Stomach (tissue), 9 donors: ENCODE data around the gene STIP1. TPM values are rescaled to one million over a fixed set of nuclear protein-coding genes. Genes with fewer than 3 reads are reported as not detected.
A peak's percentile ranks its signal among the peaks of the same experiment; 100 is the strongest.

Experiments
- DNase-seq, 2 donors: peaks; one replicate each; pipeline versions ENCODE4 v3.0.0 to v3.0.0-alpha.2; 2013 to 2019
- H3K27ac ChIP-seq, 5 donors: fragments of 200-600 bp in 4 of 5; sonication (generic) in 4 of 5; one replicate each; pipeline ENCODE4 v1.5.1; 2013 to 2019; ENCODE audit warnings: mild to moderate bottlenecking in 1 of 5, moderate library complexity in 1 of 5
- H3K27me3 ChIP-seq, 3 donors: fragments of 200-600 bp; sonication (generic); one replicate each; pipeline ENCODE4 v1.5.1; 2017 to 2019; ENCODE audit warnings: mixed run types in 1 of 3
- H3K36me3 ChIP-seq, 4 donors: fragments of 200-600 bp; sonication (generic); 1 replicate in 3 of 4; 2 replicates in 1 of 4; pipeline ENCODE4 v1.5.1; 2016 to 2019
- H3K4me1 ChIP-seq, 4 donors: fragments of 200-600 bp; sonication (generic); one replicate each; pipeline ENCODE4 v1.5.1; 2016 to 2019
- H3K4me3 ChIP-seq, 4 donors: fragments of 200-600 bp; sonication (generic) in 3 of 4; one replicate each; pipeline ENCODE4 v1.5.1; 2016 to 2019; ENCODE audit warnings: mild to moderate bottlenecking in 1 of 4
- H3K9me3 ChIP-seq, 4 donors: fragments of 200-600 bp; sonication (generic); one replicate each; pipeline ENCODE4 v1.5.1; 2016 to 2019
- EP300 ChIP-seq: sonication (generic); formaldehyde crosslinking; IDR thresholded peaks from one replicate; pipeline ENCODE4 v1.6.1; 2017; ENCODE audit warnings: antibody characterized with exemption
- POLR2A ChIP-seq, 4 donors: fragments of 450-650 bp; IDR thresholded peaks; one replicate each; pipeline ENCODE4 v1.6.1; 2016; ENCODE audit warnings: antibody characterized with exemption in 4 of 4, control low read depth in 2 of 4, mild to moderate bottlenecking in 1 of 4, moderate library complexity in 1 of 4
- POLR2AphosphoS5 ChIP-seq, 3 donors: sonication (generic); formaldehyde crosslinking; IDR thresholded peaks; one replicate each; pipeline ENCODE4 v1.6.1; 2016; ENCODE audit warnings: antibody characterized with exemption in 3 of 3
- WGBS, 5 donors: extraction: QIAGEN DNeasy Blood & Tissue Kit in 3 of 5; methylation state at CpG; one replicate each; pipeline versions ENCODE4 v1.1.5 to v1.1.7; 2013 to 2018; 5-methylcytosine and 5-hydroxymethylcytosine counted together
- intact Hi-C: fragments of 100-400 bp; cut with DNase I; formaldehyde crosslinking; loops from one replicate; pipeline ENCODE4 v1.15.1; 2023; ENCODE audit warnings: low total_unique reads
- polyA plus RNA-seq, 3 donors: library from polyadenylated mRNA; stranded (reverse); fragments of 200-250 nt; gene quantifications; one replicate each; pipeline ENCODE4 v1.2.3, GENCODE V29; 2013
- total RNA-seq, 5 donors: library from RNA; depleted of rRNA; stranded (reverse); fragments of >200 nt; gene quantifications; one replicate each; pipeline versions ENCODE4 v1.1.0 to v1.2.3, GENCODE V29; 2014 to 2016
- TF ChIP-seq, protein P1 (sequence below), 7 experiments: fragments of 450-650 bp in 4 of 7; fragments of 200-600 bp in 3 of 7; sonication (generic) in 3 of 7; IDR thresholded peaks; one replicate each; pipeline ENCODE4 v1.5.1; 2016 to 2019; ENCODE audit warnings: antibody characterized with exemption in 7 of 7, control low read depth in 2 of 7, mild to moderate bottlenecking in 1 of 7
- donor health status: healthy with polysubstance abuse.
- donor health status: Bipolar disorder and iron deficiency.
- donor health status: healthy.

STIP1 gene
- total and polyA plus RNA-seq, 8 donors: 27.4 to 259 (median 54.7) TPM

DNA sequence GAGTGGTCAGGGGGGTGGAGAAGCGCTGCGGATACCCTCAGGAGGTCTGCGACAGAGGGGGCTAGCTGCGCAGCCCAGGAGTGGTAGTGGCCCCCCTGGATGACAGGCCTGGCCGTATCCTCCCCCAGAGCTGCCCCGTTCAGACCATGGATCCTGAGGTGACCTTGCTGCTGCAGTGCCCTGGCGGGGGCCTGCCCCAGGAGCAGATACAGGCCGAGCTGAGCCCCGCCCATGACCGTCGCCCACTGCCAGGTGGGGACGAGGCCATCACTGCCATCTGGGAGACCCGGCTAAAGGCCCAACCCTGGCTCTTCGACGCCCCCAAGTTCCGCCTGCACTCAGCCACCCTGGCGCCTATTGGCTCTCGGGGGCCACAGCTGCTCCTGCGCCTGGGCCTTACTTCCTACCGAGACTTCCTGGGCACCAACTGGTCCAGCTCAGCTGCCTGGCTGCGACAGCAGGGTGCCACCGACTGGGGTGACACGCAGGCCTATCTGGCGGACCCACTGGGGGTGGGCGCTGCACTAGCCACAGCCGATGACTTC lies 40.6 kb downstream of the STIP1 start:
- peak; percentile 68 to 74 for DNase-seq
- H3K4me3 ChIP-seq: peak overlapping the region; percentile 70 to 90 (median 74)
- TF ChIP-seq POLR2A (IDR thresholded peaks at IDR 0.05) (no peak), EP300 (no peak), POLR2AphosphoS5 (IDR thresholded peaks at IDR 0.05) (peak in 2 of 3 donors; percentile 60)
- TF ChIP-seq, protein P1, sequence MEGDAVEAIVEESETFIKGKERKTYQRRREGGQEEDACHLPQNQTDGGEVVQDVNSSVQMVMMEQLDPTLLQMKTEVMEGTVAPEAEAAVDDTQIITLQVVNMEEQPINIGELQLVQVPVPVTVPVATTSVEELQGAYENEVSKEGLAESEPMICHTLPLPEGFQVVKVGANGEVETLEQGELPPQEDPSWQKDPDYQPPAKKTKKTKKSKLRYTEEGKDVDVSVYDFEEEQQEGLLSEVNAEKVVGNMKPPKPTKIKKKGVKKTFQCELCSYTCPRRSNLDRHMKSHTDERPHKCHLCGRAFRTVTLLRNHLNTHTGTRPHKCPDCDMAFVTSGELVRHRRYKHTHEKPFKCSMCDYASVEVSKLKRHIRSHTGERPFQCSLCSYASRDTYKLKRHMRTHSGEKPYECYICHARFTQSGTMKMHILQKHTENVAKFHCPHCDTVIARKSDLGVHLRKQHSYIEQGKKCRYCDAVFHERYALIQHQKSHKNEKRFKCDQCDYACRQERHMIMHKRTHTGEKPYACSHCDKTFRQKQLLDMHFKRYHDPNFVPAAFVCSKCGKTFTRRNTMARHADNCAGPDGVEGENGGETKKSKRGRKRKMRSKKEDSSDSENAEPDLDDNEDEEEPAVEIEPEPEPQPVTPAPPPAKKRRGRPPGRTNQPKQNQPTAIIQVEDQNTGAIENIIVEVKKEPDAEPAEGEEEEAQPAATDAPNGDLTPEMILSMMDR (IDR thresholded peaks at IDR 0.05): no peak
- peak overlapping the region; percentile 94 to 97 (median 96) for H3K27ac ChIP-seq
- intact Hi-C loops: no loop called here
- H3K27me3 ChIP-seq: no peaks in the 10 kb centered on the region
- peaks cover 4 to 25% (median 22%) of the 10 kb centered on the region in 4 donors for H3K36me3 ChIP-seq
- peaks cover 41 to 68% (median 61%) of the 10 kb centered on the region in 4 donors for H3K4me1 ChIP-seq
- 0 to 20% (median 3%) methylated on average over 5 to 26 of the region's 26 CpGs for WGBS, 5 donors
- no peaks in the 10 kb centered on the region for H3K9me3 ChIP-seq

DNA sequence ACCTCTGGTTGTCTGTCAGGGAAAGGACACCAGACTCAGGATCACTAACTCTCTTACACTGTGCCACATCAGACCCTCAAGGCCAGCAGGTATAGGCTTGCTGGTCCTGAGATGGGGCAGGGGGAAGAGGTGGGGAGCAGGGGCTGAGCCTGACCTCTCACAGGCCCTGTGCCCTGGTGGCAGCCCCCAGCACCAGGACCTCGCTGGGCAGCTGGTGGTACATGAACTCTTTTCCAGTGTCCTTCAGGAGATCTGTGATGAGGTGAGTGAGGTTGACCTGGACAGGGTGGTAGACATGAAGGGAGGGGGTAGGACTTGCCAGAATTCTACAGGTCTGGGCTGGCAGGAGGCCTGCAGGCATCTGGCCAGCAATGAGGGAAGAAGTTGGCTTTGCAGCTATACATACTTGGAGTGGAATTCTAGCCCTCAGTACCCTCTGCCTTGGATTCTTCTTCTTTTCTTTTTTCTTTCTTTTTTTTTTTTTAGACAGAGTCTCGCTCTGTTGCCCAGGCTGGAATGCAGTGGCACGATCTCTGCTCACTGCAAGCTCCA lies 41.5 kb downstream of the STIP1 start:
- no peaks in the 10 kb centered on the region for H3K27me3 ChIP-seq
- no peak for TF ChIP-seq POLR2AphosphoS5 (IDR thresholded peaks at IDR 0.05)
- TF ChIP-seq POLR2A (IDR thresholded peaks at IDR 0.05): no peak
- TF ChIP-seq EP300: no peak
- TF ChIP-seq, protein P1 (IDR thresholded peaks at IDR 0.05): no peak
- intact Hi-C loops: no loop called here
- peak; percentile 41 to 65 for DNase-seq
- peak overlapping the region; percentile 94 to 97 (median 96) for H3K27ac ChIP-seq
- peak overlapping the region in 3 of 4 donors; percentile 70 to 76 (median 72) for H3K4me3 ChIP-seq
- peaks cover 42 to 77% (median 70%) of the 10 kb centered on the region in 4 donors for H3K4me1 ChIP-seq
- H3K9me3 ChIP-seq: no peaks in the 10 kb centered on the region
- H3K36me3 ChIP-seq: peaks cover 4 to 21% (median 18%) of the 10 kb centered on the region in 4 donors
- WGBS, 5 donors: 50 to 72% (median 59%) methylated on average over 2 to 3 of the region's 3 CpGs

DNA sequence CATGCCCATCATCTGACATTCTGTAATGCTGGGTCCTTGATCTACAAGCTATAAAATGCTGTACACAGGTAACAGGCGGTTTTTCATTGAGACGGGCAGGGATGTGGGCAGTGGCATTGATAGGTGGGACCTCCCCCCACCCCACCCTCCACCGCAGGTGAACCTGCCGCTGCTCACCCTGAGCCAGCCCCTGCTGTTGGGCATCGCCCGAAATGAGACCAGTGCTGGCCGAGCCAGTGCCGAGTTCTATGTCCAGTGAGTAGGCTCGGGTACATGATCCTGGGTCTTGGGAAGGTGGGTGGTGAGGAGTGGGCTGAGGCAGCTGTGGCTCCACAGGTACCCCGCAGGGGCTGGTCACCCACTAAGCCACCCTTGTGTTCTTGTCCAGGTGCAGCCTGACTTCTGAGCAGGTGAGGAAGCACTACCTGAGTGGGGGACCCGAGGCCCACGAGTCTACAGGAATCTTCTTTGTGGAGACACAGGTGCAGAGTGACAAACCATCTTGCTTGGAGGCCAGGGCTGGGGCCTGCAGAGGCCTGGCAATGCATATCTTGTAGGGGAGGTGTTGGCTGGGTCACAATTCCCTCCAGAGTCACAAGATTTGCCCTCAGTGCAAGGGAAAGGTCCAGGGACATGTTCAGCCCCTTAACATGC lies 43.2 kb downstream of the STIP1 start:
- intact Hi-C loops: no loop called here
- Histone ChIP-seq H3K4me3 (peak overlapping the region in 3 of 4 donors; percentile 66 to 72 (median 68)), H3K36me3 (peaks cover 0 to 4% (median 3%) of the 10 kb centered on the region in 4 donors), H3K27ac (peak overlapping the region; percentile 91 to 96 (median 94)), H3K9me3 (no peaks in the 10 kb centered on the region), H3K4me1 (peaks cover 56 to 84% (median 81%) of the 10 kb centered on the region in 4 donors), H3K27me3 (no peaks in the 10 kb centered on the region)
- WGBS, 5 donors: 79 to 89% (median 84%) methylated on average over 7 to 12 of the region's 12 CpGs
- TF ChIP-seq, protein P1 (IDR thresholded peaks at IDR 0.05): no peak
- no peak for TF ChIP-seq POLR2A (IDR thresholded peaks at IDR 0.05)
- TF ChIP-seq EP300: no peak
- TF ChIP-seq POLR2AphosphoS5 (IDR thresholded peaks at IDR 0.05): no peak
- DNase-seq: peak in 1 of 2 donors; percentile 13

DNA sequence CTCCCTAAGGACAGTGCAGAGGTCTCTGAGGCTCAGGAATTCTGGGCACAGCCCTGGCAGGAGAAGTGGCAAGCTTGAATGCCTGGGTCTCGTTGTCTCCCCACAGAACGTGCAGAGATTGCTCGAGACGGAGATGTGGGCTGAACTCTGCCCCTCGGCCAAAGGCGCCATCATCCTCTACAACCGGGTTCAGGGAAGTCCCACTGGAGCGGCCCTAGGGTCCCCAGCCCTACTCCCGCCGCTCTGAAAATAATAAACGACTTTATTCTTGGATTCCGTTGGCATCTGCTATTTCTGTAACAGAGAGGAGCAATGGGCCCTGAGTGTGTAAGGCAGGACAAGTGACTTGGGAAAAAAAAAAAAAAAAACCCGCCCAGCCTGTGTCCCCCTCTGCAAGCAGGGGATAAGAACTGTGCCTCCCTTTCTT lies 43.8 kb downstream of the STIP1 start:
- Histone ChIP-seq H3K36me3 (no peaks in the 10 kb centered on the region), H3K4me3 (peak overlapping the region; percentile 66 to 73 (median 70)), H3K27ac (peak overlapping the region; percentile 91 to 96 (median 94)), H3K27me3 (no peaks in the 10 kb centered on the region), H3K9me3 (no peaks in the 10 kb centered on the region), H3K4me1 (peaks cover 56 to 80% (median 78%) of the 10 kb centered on the region in 4 donors)
- 29 to 39% (median 34%) methylated on average over 13 of the region's 13 CpGs for WGBS, 5 donors
- TF ChIP-seq, protein P1 (IDR thresholded peaks at IDR 0.05): no peak
- TF ChIP-seq EP300 (no peak), POLR2A (IDR thresholded peaks at IDR 0.05) (no peak), POLR2AphosphoS5 (IDR thresholded peaks at IDR 0.05) (no peak)
- intact Hi-C loops: no loop called here
- peak in 1 of 2 donors; percentile 23 for DNase-seq
